ENCODE data around the gene PCDHGC4. TPM values are rescaled to one million over a fixed set of nuclear protein-coding genes. Genes with fewer than 3 reads are reported as not detected.
A peak's percentile ranks its signal among the peaks of the same experiment; 100 is the strongest.

Gene PCDHGC4
- total and polyA plus RNA-seq, 9 donors, result 0.98 to 2.1 (median 1.6) TPM

- WGBS (ENCODE audit: insufficient coverage), result 100% methylated on average over 1 of the region's 8 CpGs
- no peaks in the 10 kb centered on the region for H3K27me3 ChIP-seq (ENCODE audit: control insufficient read depth, insufficient read depth, low read length)
- H3K36me3 ChIP-seq (ENCODE audit: control insufficient read depth, insufficient read depth, low read length), result peaks cover 24% of the 10 kb centered on the region
Measured at GRCh38 chr5:141517312-141517711, 32.5 kb downstream of the PCDHGC4 start.

GRCh38 chr5:141517880-141518617 is 33.2 kb downstream of the PCDHGC4 start:
- peak; percentile 82 for DNase-seq

More at GRCh38 chr5:141517312-141517711, 32.5 kb downstream of the PCDHGC4 start:
- peak; percentile 8 for DNase-seq
- no peaks in the 10 kb centered on the region for H3K9me3 ChIP-seq (replicated peaks; ENCODE audit: control insufficient read depth, low read depth, low read length)
- no peak overlapping the region for H3K4me3 ChIP-seq (ENCODE audit: low read length)
- H3K27ac ChIP-seq (ENCODE audit: low read length), result peak overlapping the region; percentile 97
- H3K4me1 ChIP-seq (ENCODE audit: control insufficient read depth, insufficient read depth, low read length), result peaks cover 93% of the 10 kb centered on the region

GRCh38 chr5:141518618-141519015 is 33.8 kb downstream of the PCDHGC4 start:
- WGBS (ENCODE audit: insufficient coverage), result no CpG with 5 or more reads among the region's 1 CpG
- no peaks in the 10 kb centered on the region for H3K27me3 ChIP-seq (ENCODE audit: control insufficient read depth, insufficient read depth, low read length)
- no peaks in the 10 kb centered on the region for H3K9me3 ChIP-seq (replicated peaks; ENCODE audit: control insufficient read depth, low read depth, low read length)
- DNase-seq, result no peak
- H3K36me3 ChIP-seq (ENCODE audit: control insufficient read depth, insufficient read depth, low read length), result peaks cover 25% of the 10 kb centered on the region
- peaks cover 90% of the 10 kb centered on the region for H3K4me1 ChIP-seq (ENCODE audit: control insufficient read depth, insufficient read depth, low read length)
- no peak overlapping the region for H3K4me3 ChIP-seq (ENCODE audit: low read length)
- peak overlapping the region; percentile 97 for H3K27ac ChIP-seq (ENCODE audit: low read length)

More at GRCh38 chr5:141517880-141518617, 33.2 kb downstream of the PCDHGC4 start:
- Histone ChIP-seq H3K4me3 (ENCODE audit: low read length) (no peak overlapping the region), H3K4me1 (ENCODE audit: control insufficient read depth, insufficient read depth, low read length) (peaks cover 92% of the 10 kb centered on the region), H3K36me3 (ENCODE audit: control insufficient read depth, insufficient read depth, low read length) (peaks cover 25% of the 10 kb centered on the region), H3K27ac (ENCODE audit: low read length) (peak overlapping the region; percentile 97), H3K27me3 (ENCODE audit: control insufficient read depth, insufficient read depth, low read length) (no peaks in the 10 kb centered on the region), H3K9me3 (replicated peaks; ENCODE audit: control insufficient read depth, low read depth, low read length) (no peaks in the 10 kb centered on the region)
- WGBS (ENCODE audit: insufficient coverage), result 49% methylated on average over 5 of the region's 11 CpGs

GRCh38 chr5:141519605-141520565 is 35.1 kb downstream of the PCDHGC4 start:
- Histone ChIP-seq H3K4me3 (ENCODE audit: low read length) (no peak overlapping the region), H3K27ac (ENCODE audit: low read length) (peak overlapping the region; percentile 97), H3K36me3 (ENCODE audit: control insufficient read depth, insufficient read depth, low read length) (peaks cover 25% of the 10 kb centered on the region), H3K4me1 (ENCODE audit: control insufficient read depth, insufficient read depth, low read length) (peaks cover 90% of the 10 kb centered on the region), H3K9me3 (replicated peaks; ENCODE audit: control insufficient read depth, low read depth, low read length) (no peaks in the 10 kb centered on the region), H3K27me3 (ENCODE audit: control insufficient read depth, insufficient read depth, low read length) (no peaks in the 10 kb centered on the region)
- DNase-seq, result no peak
- WGBS (ENCODE audit: insufficient coverage), result 89% methylated on average over 1 of the region's 3 CpGs

GRCh38 chr5:141521244-141521781 is 36.5 kb downstream of the PCDHGC4 start:
- Histone ChIP-seq H3K36me3 (ENCODE audit: control insufficient read depth, insufficient read depth, low read length) (peaks cover 26% of the 10 kb centered on the region), H3K4me3 (ENCODE audit: low read length) (no peak overlapping the region), H3K9me3 (replicated peaks; ENCODE audit: control insufficient read depth, low read depth, low read length) (no peaks in the 10 kb centered on the region), H3K27ac (ENCODE audit: low read length) (peak overlapping the region; percentile 97), H3K4me1 (ENCODE audit: control insufficient read depth, insufficient read depth, low read length) (peaks cover 86% of the 10 kb centered on the region), H3K27me3 (ENCODE audit: control insufficient read depth, insufficient read depth, low read length) (no peaks in the 10 kb centered on the region)
- peak; percentile 96 for DNase-seq
- WGBS (ENCODE audit: insufficient coverage), result 0% methylated on average over 1 of the region's 2 CpGs

GRCh38 chr5:141522301-141522700 is 37.5 kb downstream of the PCDHGC4 start:
- Histone ChIP-seq H3K9me3 (replicated peaks; ENCODE audit: control insufficient read depth, low read depth, low read length) (no peaks in the 10 kb centered on the region), H3K27me3 (ENCODE audit: control insufficient read depth, insufficient read depth, low read length) (no peaks in the 10 kb centered on the region), H3K36me3 (ENCODE audit: control insufficient read depth, insufficient read depth, low read length) (peaks cover 22% of the 10 kb centered on the region), H3K27ac (ENCODE audit: low read length) (peak overlapping the region; percentile 97), H3K4me1 (ENCODE audit: control insufficient read depth, insufficient read depth, low read length) (peaks cover 81% of the 10 kb centered on the region), H3K4me3 (ENCODE audit: low read length) (no peak overlapping the region)
- WGBS (ENCODE audit: insufficient coverage), result no CpG with 5 or more reads among the region's 2 CpGs
- peak; percentile 45 for DNase-seq

GRCh38 chr5:141523991-141524390 is 39.2 kb downstream of the PCDHGC4 start:
- Histone ChIP-seq H3K27ac (ENCODE audit: low read length) (peak overlapping the region; percentile 93), H3K36me3 (ENCODE audit: control insufficient read depth, insufficient read depth, low read length) (peaks cover 18% of the 10 kb centered on the region), H3K4me3 (ENCODE audit: low read length) (no peak overlapping the region), H3K9me3 (replicated peaks; ENCODE audit: control insufficient read depth, low read depth, low read length) (no peaks in the 10 kb centered on the region), H3K4me1 (ENCODE audit: control insufficient read depth, insufficient read depth, low read length) (peaks cover 75% of the 10 kb centered on the region), H3K27me3 (ENCODE audit: control insufficient read depth, insufficient read depth, low read length) (no peaks in the 10 kb centered on the region)
- DNase-seq, result no peak
- 71% methylated on average over 2 of the region's 8 CpGs for WGBS (ENCODE audit: insufficient coverage)

GRCh38 chr5:141524604-141525597 is 40.1 kb downstream of the PCDHGC4 start:
- no peak overlapping the region for H3K4me3 ChIP-seq (ENCODE audit: low read length)
- H3K36me3 ChIP-seq (ENCODE audit: control insufficient read depth, insufficient read depth, low read length), result peaks cover 18% of the 10 kb centered on the region
- no peaks in the 10 kb centered on the region for H3K27me3 ChIP-seq (ENCODE audit: control insufficient read depth, insufficient read depth, low read length)
- no peaks in the 10 kb centered on the region for H3K9me3 ChIP-seq (replicated peaks; ENCODE audit: control insufficient read depth, low read depth, low read length)
- peak; percentile 99 for DNase-seq
- H3K4me1 ChIP-seq (ENCODE audit: control insufficient read depth, insufficient read depth, low read length), result peaks cover 77% of the 10 kb centered on the region
- 5% methylated on average over 6 of the region's 12 CpGs for WGBS (ENCODE audit: insufficient coverage)
- peak overlapping the region; percentile 93 for H3K27ac ChIP-seq (ENCODE audit: low read length)

GRCh38 chr5:141525653-141526052 is 40.8 kb downstream of the PCDHGC4 start:
- H3K27ac ChIP-seq (ENCODE audit: low read length), result peak overlapping the region; percentile 93
- H3K36me3 ChIP-seq (ENCODE audit: control insufficient read depth, insufficient read depth, low read length), result peaks cover 16% of the 10 kb centered on the region
- WGBS (ENCODE audit: insufficient coverage), result 23% methylated on average over 3 of the region's 7 CpGs
- H3K4me1 ChIP-seq (ENCODE audit: control insufficient read depth, insufficient read depth, low read length), result peaks cover 71% of the 10 kb centered on the region
- H3K9me3 ChIP-seq (replicated peaks; ENCODE audit: control insufficient read depth, low read depth, low read length), result no peaks in the 10 kb centered on the region
- H3K27me3 ChIP-seq (ENCODE audit: control insufficient read depth, insufficient read depth, low read length), result no peaks in the 10 kb centered on the region
- DNase-seq, result peak; percentile 58
- H3K4me3 ChIP-seq (ENCODE audit: low read length), result no peak overlapping the region
